ENCODE measurements around the gene CCDC141. TPM values are rescaled to one million over a fixed set of nuclear protein-coding genes. Genes with fewer than 3 reads are reported as not detected.
"Not testable (repeated sequence)": the region's sequence is repeated elsewhere in the genome, so short reads cannot be mapped to it uniquely, and the experiment has no call there.

CCDC141 gene
- 10 to 100 TPM in 2 of 9 donors, 1 to 10 TPM in 6, under 1 TPM in 1; 0.88 to 42.1 (median 1.8) TPM for total RNA-seq
- under 1 TPM; 0.34 to 0.48 (median 0.40) TPM for polyA plus RNA-seq
- long read RNA-seq, donor 1 = 0 reads
- long read RNA-seq, donor 2 = 0 reads
- long read RNA-seq, donor 3 = 0 reads
- long read RNA-seq, donor 4 = 0 reads
- long read RNA-seq, donor 5, partial matches to known transcripts = 0 of 1 reads
- long read RNA-seq, donor 5, other reads (novel, unspliced or antisense) = 1 of 1 reads
- long read RNA-seq, donor 6 = 0 reads
- long read RNA-seq, donor 7 = 0 reads
- long read RNA-seq, donor 8, full-length matches to known transcripts = 2 of 7 reads
- long read RNA-seq, donor 8, partial matches to known transcripts = 5 of 7 reads
- long read RNA-seq, donor 8, other reads (novel, unspliced or antisense) = 0 of 7 reads
- long read RNA-seq, donor 9 = 0 reads
- long read RNA-seq, donor 10 = 0 reads

- intact Hi-C loops (cut with DNase I) = no loop called here
- Histone ChIP-seq H3K36me3 (replicated peaks in 1 of 2) (no peaks in the 10 kb centered on the region), H3K9me3 (replicated peaks in 1 of 3) (no peaks in the 10 kb centered on the region), H3K4me1 (replicated peaks in 1 of 2) (peaks cover 5 to 26% of the 10 kb centered on the region in 2 donors), H3K4me3 (peak within 1 kb of the TSS in 1 of 4 donors; percentile 41), H3K27me3 (no peaks in the 10 kb centered on the region), H3K27ac (peak within 1 kb of the TSS in 1 of 5 donors; percentile 52)
- TF ChIP-seq POLR2A (IDR thresholded peaks at IDR 0.05) = no peak
- TF ChIP-seq CTCF (IDR thresholded peaks at IDR 0.05) = no peak
- WGBS, 4 donors = 8 to 19% (median 14%) methylated on average over 11 to 12 of the region's 12 CpGs
- peak; percentile 26 to 74 (median 58) for DNase-seq
These were observed at the start of gene CCDC141 for GRCh38 chr2:179049546-179050311. Gene CCDC141, minus strand, starts transcription at chr2:179050137. Its CDS starts 196 bp downstream, at chr2:179049941.

GRCh38 chr2:179098080-179098689, 48.2 kb upstream of the CCDC141 start:
- Histone ChIP-seq H3K9me3 (replicated peaks in 1 of 3) (no peaks in the 10 kb centered on the region), H3K36me3 (replicated peaks in 1 of 2) (no peaks in the 10 kb centered on the region), H3K4me3 (no peak overlapping the region), H3K27me3 (no peaks in the 10 kb centered on the region), H3K4me1 (replicated peaks in 1 of 2) (no peaks in the 10 kb centered on the region), H3K27ac (no peak overlapping the region)
- 78 to 81% (median 80%) methylated on average over 4 of the region's 4 CpGs for WGBS, 4 donors
- intact Hi-C loops (cut with DNase I) = no loop called here
- TF ChIP-seq POLR2A (IDR thresholded peaks at IDR 0.05) (no peak), CTCF (IDR thresholded peaks at IDR 0.05) (no peak)
- no peak for DNase-seq

GRCh38 chr2:179097131-179097530, 47.2 kb upstream of the CCDC141 start:
- Histone ChIP-seq H3K9me3 (replicated peaks in 1 of 3) (no peaks in the 10 kb centered on the region), H3K4me3 (no peak overlapping the region), H3K36me3 (replicated peaks in 1 of 2) (no peaks in the 10 kb centered on the region), H3K27ac (no peak overlapping the region), H3K27me3 (no peaks in the 10 kb centered on the region), H3K4me1 (replicated peaks in 1 of 2) (no peaks in the 10 kb centered on the region)
- WGBS, 4 donors = 100% methylated on average over 1 of the region's 1 CpG
- DNase-seq = no peak
- TF ChIP-seq CTCF (IDR thresholded peaks at IDR 0.05) = no peak
- no peak for TF ChIP-seq POLR2A (IDR thresholded peaks at IDR 0.05)
- intact Hi-C loops (cut with DNase I) = no loop called here

- 82 to 95% (median 85%) methylated on average over 3 of the region's 3 CpGs for WGBS, 4 donors
- H3K4me3 ChIP-seq = no peak overlapping the region
- no peaks in the 10 kb centered on the region for H3K9me3 ChIP-seq (replicated peaks in 1 of 3)
- H3K36me3 ChIP-seq (replicated peaks in 1 of 2) = no peaks in the 10 kb centered on the region
- H3K4me1 ChIP-seq (replicated peaks in 1 of 2) = no peaks in the 10 kb centered on the region
- TF ChIP-seq POLR2A (IDR thresholded peaks at IDR 0.05) (no peak), CTCF (IDR thresholded peaks at IDR 0.05) (no peak)
- intact Hi-C loops (cut with DNase I) = no loop called here
- no peak overlapping the region for H3K27ac ChIP-seq
- no peak for DNase-seq
- H3K27me3 ChIP-seq = no peaks in the 10 kb centered on the region
These were observed 46.2 kb upstream of the CCDC141 start for GRCh38 chr2:179096090-179096489.

GRCh38 chr2:179092912-179093311, 43.0 kb upstream of the CCDC141 start:
- H3K27ac ChIP-seq; DNase-seq; intact Hi-C loops (cut with DNase I); H3K36me3 ChIP-seq (replicated peaks in 1 of 2); H3K4me3 ChIP-seq; H3K27me3 ChIP-seq; H3K4me1 ChIP-seq (replicated peaks in 1 of 2); H3K9me3 ChIP-seq (replicated peaks in 1 of 3): not testable (repeated sequence)
- WGBS, 4 donors = 89 to 91% (median 90%) methylated on average over 4 of the region's 4 CpGs; no CpG with 5 or more reads in 1 of the 4 donors
